ENCODE data around the gene SUPT6H.

GRCh38 chr17:28689011-28689410 lies 27.0 kb downstream of the SUPT6H start:
- no peak for TF ChIP-seq FOXK2 (IDR thresholded peaks at IDR 0.05)
- no peak for TF ChIP-seq SP1 (IDR thresholded peaks at IDR 0.05)
- TF ChIP-seq ARNT (IDR thresholded peaks at IDR 0.05) = no peak
- no peak for TF ChIP-seq PKNOX1 (IDR thresholded peaks at IDR 0.05)
- TF ChIP-seq HDGF (IDR thresholded peaks at IDR 0.05; ENCODE audit: borderline replicate concordance) = no peak
- no peak for TF ChIP-seq TARDBP (IDR thresholded peaks at IDR 0.05)
- no peak for TF ChIP-seq SUZ12 (IDR thresholded peaks at IDR 0.05)
- TF ChIP-seq FOXA1 (IDR thresholded peaks at IDR 0.05) = no peak
- TF ChIP-seq ZNF384 (IDR thresholded peaks at IDR 0.05) = no peak
